ENCODE measurements around the gene KCNIP1.

KCNIP1 gene

GRCh38 chr5:170693701-170694100 lies 189.9 kb downstream of the KCNIP1 start:
- no peaks in the 10 kb centered on the region for H3K27me3 ChIP-seq (ENCODE audit: control insufficient read depth, insufficient read depth, low read length, poor library complexity, severe bottlenecking)
- no peak overlapping the region for H3K27ac ChIP-seq (ENCODE audit: insufficient read depth, low read depth, low read length, poor library complexity, severe bottlenecking)
- H3K36me3 ChIP-seq (ENCODE audit: control insufficient read depth, insufficient read depth, low read length), result no peaks in the 10 kb centered on the region
- no peaks in the 10 kb centered on the region for H3K9me3 ChIP-seq (ENCODE audit: control insufficient read depth, low read length)
- H3K4me3 ChIP-seq (ENCODE audit: insufficient read depth, low read depth, low read length), result no peak overlapping the region
- peaks cover 4% of the 10 kb centered on the region for H3K4me1 ChIP-seq (ENCODE audit: control insufficient read depth, insufficient read depth, low read length)
- WGBS, 2 experiments, result 67 to 71% methylated on average over 4 of the region's 4 CpGs

- H3K27me3 ChIP-seq (ENCODE audit: control insufficient read depth, insufficient read depth, low read length, poor library complexity, severe bottlenecking), result no peaks in the 10 kb centered on the region
- H3K27ac ChIP-seq (ENCODE audit: insufficient read depth, low read depth, low read length, poor library complexity, severe bottlenecking), result no peak overlapping the region
- WGBS, 2 experiments, result 72% methylated on average over 2 of the region's 2 CpGs
- H3K4me1 ChIP-seq (ENCODE audit: control insufficient read depth, insufficient read depth, low read length), result peaks cover 4% of the 10 kb centered on the region
- no peaks in the 10 kb centered on the region for H3K36me3 ChIP-seq (ENCODE audit: control insufficient read depth, insufficient read depth, low read length)
- no peaks in the 10 kb centered on the region for H3K9me3 ChIP-seq (ENCODE audit: control insufficient read depth, low read length)
- H3K4me3 ChIP-seq (ENCODE audit: insufficient read depth, low read depth, low read length), result no peak overlapping the region
Measured at GRCh38 chr5:170694911-170695310, 191.1 kb downstream of the KCNIP1 start.

GRCh38 chr5:170697031-170697430 lies 193.2 kb downstream of the KCNIP1 start:
- peaks cover 4% of the 10 kb centered on the region for H3K4me1 ChIP-seq (ENCODE audit: control insufficient read depth, insufficient read depth, low read length)
- no peaks in the 10 kb centered on the region for H3K36me3 ChIP-seq (ENCODE audit: control insufficient read depth, insufficient read depth, low read length)
- H3K9me3 ChIP-seq (ENCODE audit: control insufficient read depth, low read length), result no peaks in the 10 kb centered on the region
- no peak overlapping the region for H3K27ac ChIP-seq (ENCODE audit: insufficient read depth, low read depth, low read length, poor library complexity, severe bottlenecking)
- 85 to 88% methylated on average over 2 of the region's 2 CpGs for WGBS, 2 experiments
- H3K4me3 ChIP-seq (ENCODE audit: insufficient read depth, low read depth, low read length), result no peak overlapping the region
- H3K27me3 ChIP-seq (ENCODE audit: control insufficient read depth, insufficient read depth, low read length, poor library complexity, severe bottlenecking), result no peaks in the 10 kb centered on the region

- no peak overlapping the region for H3K4me3 ChIP-seq (ENCODE audit: insufficient read depth, low read depth, low read length)
- H3K27ac ChIP-seq (ENCODE audit: insufficient read depth, low read depth, low read length, poor library complexity, severe bottlenecking), result no peak overlapping the region
- H3K4me1 ChIP-seq (ENCODE audit: control insufficient read depth, insufficient read depth, low read length), result no peaks in the 10 kb centered on the region
- WGBS, 2 experiments, result 94 to 98% methylated on average over 5 of the region's 5 CpGs
- H3K27me3 ChIP-seq (ENCODE audit: control insufficient read depth, insufficient read depth, low read length, poor library complexity, severe bottlenecking), result no peaks in the 10 kb centered on the region
- H3K36me3 ChIP-seq (ENCODE audit: control insufficient read depth, insufficient read depth, low read length), result no peaks in the 10 kb centered on the region
- no peaks in the 10 kb centered on the region for H3K9me3 ChIP-seq (ENCODE audit: control insufficient read depth, low read length)
Measured at GRCh38 chr5:170700503-170700902, 196.7 kb downstream of the KCNIP1 start.

GRCh38 chr5:170701334-170701733 lies 197.5 kb downstream of the KCNIP1 start:
- Histone ChIP-seq H3K4me3 (ENCODE audit: insufficient read depth, low read depth, low read length) (no peak overlapping the region), H3K4me1 (ENCODE audit: control insufficient read depth, insufficient read depth, low read length) (no peaks in the 10 kb centered on the region), H3K9me3 (ENCODE audit: control insufficient read depth, low read length) (no peaks in the 10 kb centered on the region), H3K36me3 (ENCODE audit: control insufficient read depth, insufficient read depth, low read length) (no peaks in the 10 kb centered on the region), H3K27ac (ENCODE audit: insufficient read depth, low read depth, low read length, poor library complexity, severe bottlenecking) (no peak overlapping the region), H3K27me3 (ENCODE audit: control insufficient read depth, insufficient read depth, low read length, poor library complexity, severe bottlenecking) (no peaks in the 10 kb centered on the region)
- WGBS, 2 experiments, result 65 to 66% methylated on average over 6 of the region's 6 CpGs

GRCh38 chr5:170704417-170705192 lies 200.8 kb downstream of the KCNIP1 start:
- peaks cover 6% of the 10 kb centered on the region for H3K4me1 ChIP-seq (ENCODE audit: control insufficient read depth, insufficient read depth, low read length)
- H3K36me3 ChIP-seq (ENCODE audit: control insufficient read depth, insufficient read depth, low read length), result no peaks in the 10 kb centered on the region
- H3K4me3 ChIP-seq (ENCODE audit: insufficient read depth, low read depth, low read length), result no peak overlapping the region
- H3K27ac ChIP-seq (ENCODE audit: insufficient read depth, low read depth, low read length, poor library complexity, severe bottlenecking), result no peak overlapping the region
- 86 to 94% methylated on average over 6 to 7 of the region's 8 CpGs for WGBS, 2 experiments
- no peaks in the 10 kb centered on the region for H3K9me3 ChIP-seq (ENCODE audit: control insufficient read depth, low read length)
- H3K27me3 ChIP-seq (ENCODE audit: control insufficient read depth, insufficient read depth, low read length, poor library complexity, severe bottlenecking), result no peaks in the 10 kb centered on the region

GRCh38 chr5:170709640-170710039 lies 205.8 kb downstream of the KCNIP1 start:
- Histone ChIP-seq H3K27me3 (ENCODE audit: control insufficient read depth, insufficient read depth, low read length, poor library complexity, severe bottlenecking) (no peaks in the 10 kb centered on the region), H3K36me3 (ENCODE audit: control insufficient read depth, insufficient read depth, low read length) (no peaks in the 10 kb centered on the region), H3K4me1 (ENCODE audit: control insufficient read depth, insufficient read depth, low read length) (peaks cover 6% of the 10 kb centered on the region), H3K27ac (ENCODE audit: insufficient read depth, low read depth, low read length, poor library complexity, severe bottlenecking) (no peak overlapping the region), H3K4me3 (ENCODE audit: insufficient read depth, low read depth, low read length) (no peak overlapping the region), H3K9me3 (ENCODE audit: control insufficient read depth, low read length) (no peaks in the 10 kb centered on the region)
- WGBS, 2 experiments, result 81 to 86% methylated on average over 6 of the region's 6 CpGs

GRCh38 chr5:170711300-170711699 lies 207.5 kb downstream of the KCNIP1 start:
- 85 to 100% methylated on average over 2 of the region's 4 CpGs for WGBS, 2 experiments
- Histone ChIP-seq H3K4me3 (ENCODE audit: insufficient read depth, low read depth, low read length) (no peak overlapping the region), H3K4me1 (ENCODE audit: control insufficient read depth, insufficient read depth, low read length) (peaks cover 6% of the 10 kb centered on the region), H3K36me3 (ENCODE audit: control insufficient read depth, insufficient read depth, low read length) (no peaks in the 10 kb centered on the region), H3K27ac (ENCODE audit: insufficient read depth, low read depth, low read length, poor library complexity, severe bottlenecking) (no peak overlapping the region), H3K9me3 (ENCODE audit: control insufficient read depth, low read length) (no peaks in the 10 kb centered on the region), H3K27me3 (ENCODE audit: control insufficient read depth, insufficient read depth, low read length, poor library complexity, severe bottlenecking) (no peaks in the 10 kb centered on the region)

- no peaks in the 10 kb centered on the region for H3K36me3 ChIP-seq (ENCODE audit: control insufficient read depth, insufficient read depth, low read length)
- 94 to 95% methylated on average over 5 of the region's 5 CpGs for WGBS, 2 experiments
- no peaks in the 10 kb centered on the region for H3K9me3 ChIP-seq (ENCODE audit: control insufficient read depth, low read length)
- no peak overlapping the region for H3K4me3 ChIP-seq (ENCODE audit: insufficient read depth, low read depth, low read length)
- no peak overlapping the region for H3K27ac ChIP-seq (ENCODE audit: insufficient read depth, low read depth, low read length, poor library complexity, severe bottlenecking)
- no peaks in the 10 kb centered on the region for H3K27me3 ChIP-seq (ENCODE audit: control insufficient read depth, insufficient read depth, low read length, poor library complexity, severe bottlenecking)
- H3K4me1 ChIP-seq (ENCODE audit: control insufficient read depth, insufficient read depth, low read length), result no peaks in the 10 kb centered on the region
Measured at GRCh38 chr5:170715141-170715540, 211.3 kb downstream of the KCNIP1 start.

GRCh38 chr5:170716396-170716795 lies 212.6 kb downstream of the KCNIP1 start:
- Histone ChIP-seq H3K9me3 (ENCODE audit: control insufficient read depth, low read length) (no peaks in the 10 kb centered on the region), H3K4me3 (ENCODE audit: insufficient read depth, low read depth, low read length) (no peak overlapping the region), H3K4me1 (ENCODE audit: control insufficient read depth, insufficient read depth, low read length) (no peaks in the 10 kb centered on the region), H3K27ac (ENCODE audit: insufficient read depth, low read depth, low read length, poor library complexity, severe bottlenecking) (no peak overlapping the region), H3K36me3 (ENCODE audit: control insufficient read depth, insufficient read depth, low read length) (no peaks in the 10 kb centered on the region), H3K27me3 (ENCODE audit: control insufficient read depth, insufficient read depth, low read length, poor library complexity, severe bottlenecking) (no peaks in the 10 kb centered on the region)
- 91 to 94% methylated on average over 4 of the region's 4 CpGs for WGBS, 2 experiments
